ENCODE results near the gene CHTF18. TPM values are rescaled to one million over a fixed set of nuclear protein-coding genes. Genes with fewer than 3 reads are reported as not detected.

CHTF18 gene
- total RNA-seq, 3 donors from 2014 or later: 11.9 to 32.4 (median 12.3) TPM

DNA sequence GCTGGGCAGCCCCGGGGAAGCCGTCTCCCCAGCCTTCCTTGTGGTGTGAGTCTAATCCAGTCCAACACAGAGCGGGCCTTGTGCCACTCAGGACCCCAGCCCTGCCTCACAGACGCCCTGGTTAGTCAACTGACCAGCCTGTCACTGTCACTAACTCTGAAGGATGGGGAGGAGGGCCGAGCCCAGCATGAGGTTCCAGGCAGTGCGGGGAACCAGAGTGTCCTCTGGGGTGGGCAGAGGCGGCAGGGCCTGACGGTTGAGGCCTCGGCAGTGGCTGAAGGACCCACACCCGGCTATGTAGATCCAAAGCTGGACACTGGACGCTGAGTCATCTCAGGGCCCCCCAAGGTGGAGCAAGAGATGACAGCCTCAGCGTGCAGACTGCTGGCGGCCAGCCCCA, 8.9 kb upstream of the CHTF18 start:
- no peak for ATAC-seq
- H3K4me1 ChIP-seq (ENCODE audit: low read depth): no peaks in the 10 kb centered on the region
- H3K4me3 ChIP-seq: no peak overlapping the region
- DNase-seq: no peak
- intact Hi-C loops (cut with DNase I, micrococcal nuclease): no loop called here
- no peak for TF ChIP-seq CTCF (IDR thresholded peaks at IDR 0.05)
- no peaks in the 10 kb centered on the region for H3K9me3 ChIP-seq
- H3K36me3 ChIP-seq (ENCODE audit: low read depth): no peaks in the 10 kb centered on the region

DNA sequence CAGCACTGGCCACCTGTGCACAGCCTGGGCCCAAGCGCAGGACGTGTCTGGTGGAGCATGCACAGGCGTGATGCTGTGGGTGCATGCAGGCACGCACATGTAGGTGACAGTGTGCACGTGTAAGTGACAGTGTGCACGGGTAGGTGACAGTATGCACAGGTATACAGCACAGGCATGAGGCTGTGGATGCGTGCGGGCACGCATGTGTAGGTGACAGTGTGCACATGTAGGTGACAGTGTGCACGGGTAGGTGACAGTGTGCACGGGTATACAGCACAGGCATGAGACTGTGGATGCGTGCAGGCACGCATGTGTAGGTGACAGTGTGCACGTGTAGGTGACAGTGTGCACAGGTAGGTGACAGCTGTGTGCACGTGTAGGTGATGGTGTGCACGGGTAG, 8.1 kb upstream of the CHTF18 start:
- intact Hi-C loops (cut with DNase I, micrococcal nuclease): no loop called here
- no peaks in the 10 kb centered on the region for H3K9me3 ChIP-seq
- no peaks in the 10 kb centered on the region for H3K36me3 ChIP-seq (ENCODE audit: low read depth)
- TF ChIP-seq CTCF (IDR thresholded peaks at IDR 0.05): no peak
- no peaks in the 10 kb centered on the region for H3K4me1 ChIP-seq (ENCODE audit: low read depth)
- ATAC-seq (no peak), DNase-seq (no peak)
- H3K4me3 ChIP-seq: no peak overlapping the region

- Histone ChIP-seq H3K9me3 (no peaks in the 10 kb centered on the region), H3K4me3 (no peak overlapping the region), H3K4me1 (ENCODE audit: low read depth) (no peaks in the 10 kb centered on the region), H3K36me3 (ENCODE audit: low read depth) (no peaks in the 10 kb centered on the region)
- intact Hi-C loops (cut with DNase I, micrococcal nuclease): no loop called here
- ATAC-seq (no peak), DNase-seq (no peak)
- TF ChIP-seq CTCF (IDR thresholded peaks at IDR 0.05): no peak
Measured at GRCh38 chr16:781346-782010, 6.9 kb upstream of the CHTF18 start.

DNA sequence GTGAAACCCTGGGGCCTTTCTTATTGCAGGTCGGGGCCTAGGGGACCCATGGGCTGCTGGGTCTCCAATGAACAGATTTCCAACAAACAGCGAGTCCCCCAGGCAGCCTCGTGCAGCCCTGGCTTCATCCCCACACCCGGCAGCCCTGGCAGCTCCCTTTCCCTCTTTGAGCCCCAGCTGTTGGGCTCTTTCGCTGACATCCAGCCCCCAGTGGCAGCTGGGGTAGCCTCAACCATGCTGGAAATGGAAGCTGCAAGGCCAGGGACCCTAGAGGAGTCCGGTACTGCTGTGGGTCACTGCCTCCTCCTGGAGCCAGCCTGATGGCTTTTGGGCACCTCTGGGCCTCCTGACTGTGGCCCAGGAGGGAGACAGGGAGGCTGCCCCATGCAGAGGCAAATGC, 6.2 kb upstream of the CHTF18 start:
- Histone ChIP-seq H3K4me1 (ENCODE audit: low read depth) (peaks cover 5% of the 10 kb centered on the region), H3K9me3 (no peaks in the 10 kb centered on the region), H3K4me3 (no peak overlapping the region), H3K36me3 (ENCODE audit: low read depth) (no peaks in the 10 kb centered on the region)
- no peak for DNase-seq
- no peak for ATAC-seq
- intact Hi-C loops (cut with DNase I, micrococcal nuclease): no loop called here
- TF ChIP-seq CTCF (IDR thresholded peaks at IDR 0.05): no peak

DNA sequence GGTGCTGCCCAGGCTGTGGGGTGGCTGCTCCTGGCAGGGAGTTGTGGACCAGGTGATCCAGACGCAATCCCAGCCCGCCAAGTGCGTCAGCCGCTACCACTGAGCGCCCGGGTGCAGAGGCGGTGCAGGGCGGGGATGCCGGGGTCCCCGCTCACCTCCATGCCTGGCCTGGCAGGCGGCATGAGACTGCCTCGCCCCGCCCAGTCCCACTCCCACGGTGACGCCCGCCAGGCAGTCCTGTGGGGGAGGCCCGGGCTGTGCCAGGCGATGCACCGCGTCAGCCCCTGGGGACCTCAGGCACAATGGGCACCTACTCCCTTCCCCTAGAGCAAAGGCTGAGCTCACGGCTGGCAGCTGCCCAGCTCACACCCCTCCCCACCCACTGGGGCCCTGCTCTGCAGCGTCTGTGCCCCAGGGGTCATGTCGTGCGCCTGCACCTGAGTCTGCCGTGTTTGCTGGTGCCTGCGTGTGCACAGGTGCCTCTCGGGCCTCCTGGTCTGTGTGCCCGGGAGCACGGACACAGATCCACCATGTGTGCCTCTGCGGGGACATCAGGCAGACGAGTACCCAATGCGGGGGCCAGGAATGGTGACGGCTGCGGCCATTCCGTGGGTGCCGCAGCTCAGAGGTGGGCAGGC, 5.5 kb upstream of the CHTF18 start:
- intact Hi-C loops (cut with DNase I, micrococcal nuclease): no loop called here
- Histone ChIP-seq H3K9me3 (no peaks in the 10 kb centered on the region), H3K36me3 (ENCODE audit: low read depth) (no peaks in the 10 kb centered on the region), H3K4me1 (ENCODE audit: low read depth) (peaks cover 10% of the 10 kb centered on the region), H3K4me3 (no peak overlapping the region)
- TF ChIP-seq CTCF (IDR thresholded peaks at IDR 0.05): no peak
- DNase-seq: no peak
- ATAC-seq: no peak
